NCI-H446 treated with DMSO at 0.1 percent for 48 hours (cell line): Measurements from ENCODE around the gene ALDH3A2.

Experiments used
- DNase-seq: peaks from one replicate; lab custom pipeline; 2025; lab: John Stamatoyannopoulos, UW

Gene ALDH3A2

GRCh38 chr17:19648475-19649273, at the start of gene ALDH3A2:
ALDH3A2 (plus strand) TSS chr17:19648751; CDS start chr17:19648972, 221 bp downstream.
- peak; percentile 76 for DNase-seq

- no peak for DNase-seq
Measured at GRCh38 chr17:19610311-19610710, 38.2 kb upstream of the ALDH3A2 start.

DNA sequence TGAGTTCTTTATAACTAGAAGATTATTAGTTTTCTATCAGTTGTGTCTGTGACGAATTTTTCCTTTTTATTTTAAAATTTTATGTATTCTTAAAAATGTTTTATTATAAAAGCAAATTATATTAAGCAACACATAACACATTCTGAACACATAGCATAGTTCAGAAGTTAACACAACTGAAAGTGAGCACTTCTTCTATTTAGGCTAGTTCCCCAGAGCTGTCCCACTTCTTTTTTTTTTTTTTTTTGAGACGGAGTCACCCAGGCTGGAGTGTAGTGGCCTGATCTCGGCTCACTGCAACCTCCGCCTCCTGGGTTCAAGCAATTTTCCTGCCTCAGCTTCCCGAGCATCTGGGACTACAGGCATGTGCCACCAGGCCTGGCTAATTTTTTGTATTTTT, 37.7 kb upstream of the ALDH3A2 start:
- DNase-seq: no peak

GRCh38 chr17:19613979-19614378, 34.6 kb upstream of the ALDH3A2 start:
- no peak for DNase-seq

DNA sequence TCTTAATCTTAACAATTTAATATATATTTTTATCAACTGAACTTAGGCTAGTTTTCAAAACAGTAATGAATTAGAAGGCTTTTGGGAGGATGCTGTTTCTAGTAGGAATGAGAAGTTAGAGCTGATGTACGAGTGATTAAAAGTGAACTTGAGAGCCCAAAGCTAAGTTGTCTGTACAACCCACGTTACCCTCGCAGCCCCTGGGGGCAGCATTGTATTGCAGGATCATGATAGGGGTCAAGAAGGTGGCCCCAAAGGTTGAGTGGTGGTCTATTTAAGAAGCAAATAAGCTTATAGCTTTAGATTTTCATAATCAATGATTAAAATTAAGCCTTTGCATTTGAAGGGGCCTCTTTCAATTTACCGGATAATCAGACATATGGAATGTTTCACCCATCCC, 33.7 kb upstream of the ALDH3A2 start:
- DNase-seq: no peak

- no peak for DNase-seq
Measured at GRCh38 chr17:19618015-19618414, 30.5 kb upstream of the ALDH3A2 start.

DNA sequence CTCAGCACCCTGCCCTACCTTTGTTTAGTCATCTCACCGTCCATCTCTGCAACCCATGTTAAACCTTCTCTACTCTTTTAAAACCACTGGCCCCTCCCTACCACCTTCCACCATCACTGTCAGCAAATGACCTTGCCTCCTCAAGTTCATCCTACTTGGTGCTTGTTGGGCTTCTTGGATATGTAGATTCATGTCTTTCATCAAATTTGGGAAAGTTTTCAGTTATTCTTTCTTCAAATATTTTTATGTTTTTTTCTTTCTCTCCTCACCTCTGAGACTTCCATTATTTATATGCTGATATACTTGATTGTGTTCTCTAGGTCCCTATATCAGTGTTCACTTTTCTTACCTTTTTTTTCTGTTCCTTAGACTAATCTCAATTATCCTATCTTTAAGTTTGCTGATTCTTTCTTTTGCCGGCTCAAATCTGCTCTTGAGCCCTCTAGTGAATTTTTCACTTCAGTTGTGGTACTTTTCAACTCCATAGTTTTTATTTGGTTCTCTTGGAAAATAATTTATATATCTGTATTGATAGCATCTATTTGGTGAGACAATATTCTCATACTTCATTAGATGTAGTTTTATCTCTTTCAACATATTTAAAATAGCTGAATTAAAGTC, 28.7 kb upstream of the ALDH3A2 start:
- DNase-seq: no peak

DNA sequence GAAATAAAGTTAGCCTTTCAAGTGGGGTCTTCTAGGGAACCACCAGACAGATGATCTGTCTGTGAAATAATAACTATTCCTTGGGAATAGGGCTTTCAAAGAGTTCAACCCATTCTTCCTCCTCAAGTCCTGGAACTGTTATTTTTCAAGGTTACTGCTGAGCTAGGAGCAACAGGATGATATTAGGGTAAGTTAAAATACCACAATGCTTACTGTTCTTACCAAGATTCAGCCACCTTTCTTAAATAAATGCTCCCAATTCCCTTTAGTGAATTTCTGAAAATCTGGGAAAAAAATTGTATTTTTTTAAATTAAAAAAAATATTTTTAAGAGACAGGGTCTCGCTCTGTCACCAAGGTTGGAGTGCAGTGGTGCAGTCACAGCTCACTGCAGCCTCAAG, 26.9 kb upstream of the ALDH3A2 start:
- DNase-seq: no peak

GRCh38 chr17:19626079-19626478, 22.5 kb upstream of the ALDH3A2 start:
- no peak for DNase-seq

DNA sequence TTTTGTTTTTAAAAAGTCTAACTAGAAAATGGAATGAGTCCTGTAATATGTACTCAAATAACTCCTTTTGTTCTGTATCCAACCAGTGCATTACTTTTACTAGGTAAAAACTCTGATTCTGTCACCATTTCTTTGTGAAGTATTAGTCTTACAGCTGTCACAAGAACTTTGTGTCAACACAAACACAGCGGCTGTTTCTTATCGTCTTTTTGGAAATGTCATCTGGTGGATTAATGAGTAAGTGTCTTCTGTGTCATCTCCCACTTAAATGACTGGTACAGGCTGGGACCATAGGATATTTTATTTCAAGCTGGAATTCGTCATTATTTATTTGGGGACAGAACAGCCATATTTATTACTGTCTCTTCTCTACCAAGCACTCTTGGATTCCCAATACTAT, 19.1 kb upstream of the ALDH3A2 start:
- no peak for DNase-seq

- no peak for DNase-seq
Measured at GRCh38 chr17:19630035-19630434, 18.5 kb upstream of the ALDH3A2 start.

DNA sequence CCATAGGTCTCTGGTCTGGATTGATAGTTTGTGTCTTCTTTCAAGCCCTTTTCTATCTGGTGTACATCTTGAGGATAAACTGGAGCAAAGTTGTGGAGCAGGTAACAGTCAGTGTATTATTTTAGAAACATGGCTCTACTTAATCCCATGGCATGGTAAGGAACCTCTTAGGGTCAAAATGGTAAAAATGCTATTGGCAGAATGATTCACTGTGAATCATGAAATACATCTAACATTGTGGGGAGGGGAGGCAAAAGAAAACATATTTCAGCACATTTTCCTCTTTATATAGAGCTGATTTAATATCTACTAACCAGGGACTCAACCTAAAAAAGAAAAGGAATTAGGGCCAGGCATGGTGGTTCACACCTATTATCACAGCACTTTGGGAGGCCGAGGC, 17.9 kb upstream of the ALDH3A2 start:
- no peak for DNase-seq

- DNase-seq: no peak
Measured at GRCh38 chr17:19631905-19632304, 16.6 kb upstream of the ALDH3A2 start.

GRCh38 chr17:19641687-19642372, 6.7 kb upstream of the ALDH3A2 start:
- DNase-seq: no peak

DNA sequence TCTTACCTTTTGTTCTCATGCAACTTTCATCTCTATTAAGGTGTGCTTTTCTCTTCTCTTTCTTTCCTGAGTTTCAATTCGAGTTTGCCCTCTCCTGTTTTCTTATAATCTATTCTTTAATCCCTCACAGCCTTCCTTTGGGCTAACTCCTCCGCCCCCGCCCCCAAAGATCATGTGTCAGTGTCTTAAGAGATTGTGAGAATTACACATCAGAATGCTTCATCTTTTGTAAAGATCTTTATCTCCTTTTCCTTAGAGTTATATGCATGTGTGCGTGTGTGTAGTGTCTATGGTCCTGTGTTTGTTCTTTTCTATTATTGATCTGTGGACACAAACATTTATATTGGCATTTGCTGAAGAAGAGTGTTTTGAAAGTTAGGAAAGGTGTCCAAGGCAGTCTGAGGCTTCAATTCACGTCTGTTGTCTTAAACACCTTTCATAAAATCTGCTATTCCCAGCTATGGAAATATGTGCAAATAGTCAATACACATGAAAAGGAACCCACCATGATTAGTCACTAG, 6.1 kb upstream of the ALDH3A2 start:
- no peak for DNase-seq

DNA sequence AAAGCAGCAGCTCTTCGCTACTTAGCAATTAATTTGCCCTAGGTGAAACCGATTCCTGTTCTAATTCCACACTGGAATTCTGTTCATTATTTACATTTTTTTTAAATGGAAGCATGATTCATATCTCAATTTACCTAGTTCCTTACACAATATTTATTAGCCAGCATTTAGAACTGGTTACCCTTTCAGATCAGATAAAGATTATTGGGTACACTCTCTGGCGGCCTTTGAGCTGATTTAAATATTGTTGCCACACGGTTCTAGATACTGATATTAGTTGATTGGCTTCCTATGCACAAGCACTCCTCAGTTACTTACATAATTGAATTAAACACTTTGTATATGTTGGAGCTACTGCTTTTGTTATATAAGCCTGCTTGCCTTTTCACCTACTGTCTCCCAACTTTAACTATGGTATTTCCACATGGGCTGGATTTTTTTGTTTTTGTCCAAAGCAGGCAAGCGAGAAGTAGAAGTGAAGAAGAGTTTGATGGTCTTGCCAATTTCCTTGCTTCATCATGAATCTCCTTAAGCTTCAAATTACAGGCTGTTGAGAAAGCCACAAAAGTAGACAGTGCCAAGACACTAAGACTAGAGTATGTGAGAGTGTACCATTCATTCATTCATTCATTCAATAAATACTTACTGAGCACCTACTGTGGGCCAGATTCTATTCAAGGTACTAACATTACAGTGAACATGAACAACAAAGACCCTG, 3.9 kb upstream of the ALDH3A2 start:
- DNase-seq: no peak

DNA sequence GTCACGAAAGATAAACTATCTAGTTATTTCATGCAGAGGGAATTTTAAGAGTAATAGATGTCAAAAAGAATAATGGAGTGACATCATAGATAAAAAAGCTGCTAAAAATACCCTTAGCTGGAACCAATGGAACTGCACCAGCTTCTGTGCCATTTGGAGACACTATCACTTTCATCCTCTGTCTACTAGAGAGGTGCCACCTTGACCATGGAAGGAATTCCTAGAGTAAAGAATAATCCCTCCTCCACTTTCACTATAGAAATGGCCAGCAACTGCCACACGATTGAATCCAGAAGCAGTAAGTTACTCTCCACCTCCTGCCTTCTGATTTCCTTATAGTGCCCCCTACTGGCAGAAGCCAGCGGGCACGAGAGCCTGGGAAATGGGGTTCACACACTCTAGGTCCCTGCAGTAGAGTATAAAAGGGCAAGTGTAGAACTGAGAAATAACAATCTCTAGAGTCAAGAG, 2.8 kb upstream of the ALDH3A2 start:
- DNase-seq: no peak

DNA sequence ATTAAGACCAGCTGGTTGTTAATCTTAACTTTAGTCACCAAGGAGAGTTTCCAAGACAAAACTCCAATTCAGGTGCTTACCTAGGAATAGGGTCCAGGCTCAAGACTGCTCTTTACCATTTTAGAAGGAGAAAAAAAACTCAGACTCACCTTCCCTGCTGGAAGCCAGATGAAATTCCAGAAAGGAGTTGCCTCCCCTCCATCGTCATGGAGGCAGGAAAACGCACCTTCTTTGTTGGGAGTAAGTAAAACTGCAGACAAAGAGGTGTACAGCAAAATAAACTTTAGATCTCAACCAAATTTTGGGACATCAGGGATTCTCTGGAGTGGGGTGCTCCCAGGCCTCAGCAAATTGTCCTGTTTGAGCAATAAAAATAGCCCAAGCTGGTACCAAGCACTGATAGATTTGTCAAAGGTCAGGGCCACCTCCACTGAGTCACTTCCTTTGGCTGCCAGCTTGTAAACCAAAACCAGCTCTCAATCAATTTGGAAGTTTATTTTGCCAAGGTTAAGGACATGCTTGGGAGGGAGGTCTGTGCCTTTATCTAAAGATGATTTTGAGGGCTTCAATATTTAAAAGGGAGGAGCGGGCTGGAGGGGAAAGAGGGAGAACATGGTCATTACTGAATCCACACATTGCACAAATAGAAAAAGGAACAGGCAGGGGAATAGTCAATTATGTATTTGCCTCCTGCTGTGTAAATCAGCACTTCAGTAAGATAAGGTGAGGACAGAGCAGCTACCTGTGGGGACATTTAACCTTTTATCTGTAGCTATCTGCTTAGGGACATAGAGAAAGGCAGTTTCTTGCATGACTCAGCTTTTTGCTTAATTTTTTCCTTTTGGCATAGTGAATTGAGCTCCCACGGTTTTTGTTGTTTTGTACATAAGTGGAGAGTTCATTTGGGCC, 1.5 kb upstream of the ALDH3A2 start:
- no peak for DNase-seq

- peak; percentile 49 for DNase-seq
Measured at GRCh38 chr17:19647697-19648474, 665 bp upstream of the ALDH3A2 start.

DNA sequence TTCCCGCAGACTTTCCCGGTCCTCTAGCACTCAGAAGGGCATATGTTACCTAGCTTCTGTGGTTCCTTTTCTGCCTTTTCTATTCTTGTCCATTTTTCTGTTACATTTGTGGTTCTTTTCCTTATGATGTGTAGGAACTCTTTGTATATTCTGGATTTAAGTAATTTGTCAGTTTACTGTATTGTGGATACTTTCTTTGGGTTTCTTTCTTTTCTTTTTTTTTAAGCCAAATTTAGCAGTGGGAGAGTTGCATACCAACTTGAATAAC, 657 bp downstream of the ALDH3A2 start:
- no peak for DNase-seq

- no peak for DNase-seq
Measured at GRCh38 chr17:19650826-19651225, 2.3 kb downstream of the ALDH3A2 start.
